ENCODE results near the gene MAP7.

Gene MAP7

DNA sequence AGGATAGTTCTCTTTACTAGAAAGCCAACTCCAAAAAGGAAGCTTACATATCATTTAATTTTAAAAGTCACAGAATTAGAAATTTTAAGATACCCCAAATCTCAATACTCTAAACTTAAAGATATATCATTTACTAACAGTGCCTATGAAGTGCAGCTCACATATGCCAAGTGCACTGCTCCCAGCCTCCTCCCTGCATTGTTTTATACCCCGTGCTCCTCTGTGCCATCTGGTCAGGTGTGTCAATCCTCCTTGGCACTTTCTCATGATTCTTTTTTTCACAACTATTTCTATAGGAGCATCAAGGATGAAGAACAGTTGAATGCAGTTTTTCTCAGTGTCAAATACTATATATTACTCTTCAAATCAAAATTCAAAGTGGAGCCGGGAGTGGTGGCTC is 8.8 kb downstream of the MAP7 start:
- TF ChIP-seq, protein P1, sequence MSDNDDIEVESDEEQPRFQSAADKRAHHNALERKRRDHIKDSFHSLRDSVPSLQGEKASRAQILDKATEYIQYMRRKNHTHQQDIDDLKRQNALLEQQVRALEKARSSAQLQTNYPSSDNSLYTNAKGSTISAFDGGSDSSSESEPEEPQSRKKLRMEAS (IDR thresholded peaks at IDR 0.05; ENCODE audit: low read depth, low read length) = no peak
- TF ChIP-seq, protein P2, sequence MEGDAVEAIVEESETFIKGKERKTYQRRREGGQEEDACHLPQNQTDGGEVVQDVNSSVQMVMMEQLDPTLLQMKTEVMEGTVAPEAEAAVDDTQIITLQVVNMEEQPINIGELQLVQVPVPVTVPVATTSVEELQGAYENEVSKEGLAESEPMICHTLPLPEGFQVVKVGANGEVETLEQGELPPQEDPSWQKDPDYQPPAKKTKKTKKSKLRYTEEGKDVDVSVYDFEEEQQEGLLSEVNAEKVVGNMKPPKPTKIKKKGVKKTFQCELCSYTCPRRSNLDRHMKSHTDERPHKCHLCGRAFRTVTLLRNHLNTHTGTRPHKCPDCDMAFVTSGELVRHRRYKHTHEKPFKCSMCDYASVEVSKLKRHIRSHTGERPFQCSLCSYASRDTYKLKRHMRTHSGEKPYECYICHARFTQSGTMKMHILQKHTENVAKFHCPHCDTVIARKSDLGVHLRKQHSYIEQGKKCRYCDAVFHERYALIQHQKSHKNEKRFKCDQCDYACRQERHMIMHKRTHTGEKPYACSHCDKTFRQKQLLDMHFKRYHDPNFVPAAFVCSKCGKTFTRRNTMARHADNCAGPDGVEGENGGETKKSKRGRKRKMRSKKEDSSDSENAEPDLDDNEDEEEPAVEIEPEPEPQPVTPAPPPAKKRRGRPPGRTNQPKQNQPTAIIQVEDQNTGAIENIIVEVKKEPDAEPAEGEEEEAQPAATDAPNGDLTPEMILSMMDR (IDR thresholded peaks at IDR 0.05; ENCODE audit: low read depth, low read length) = no peak
- TF ChIP-seq POLR2A (IDR thresholded peaks at IDR 0.05; ENCODE audit: extremely low read depth, insufficient read length) = no peak
- TF ChIP-seq MYC (IDR thresholded peaks at IDR 0.05; ENCODE audit: low read depth, low read length) = no peak
- DNase-seq (ENCODE audit: low read depth) = no peak
- H3K4me3 ChIP-seq (ENCODE audit: low read depth, low read length) = no peak overlapping the region

DNA sequence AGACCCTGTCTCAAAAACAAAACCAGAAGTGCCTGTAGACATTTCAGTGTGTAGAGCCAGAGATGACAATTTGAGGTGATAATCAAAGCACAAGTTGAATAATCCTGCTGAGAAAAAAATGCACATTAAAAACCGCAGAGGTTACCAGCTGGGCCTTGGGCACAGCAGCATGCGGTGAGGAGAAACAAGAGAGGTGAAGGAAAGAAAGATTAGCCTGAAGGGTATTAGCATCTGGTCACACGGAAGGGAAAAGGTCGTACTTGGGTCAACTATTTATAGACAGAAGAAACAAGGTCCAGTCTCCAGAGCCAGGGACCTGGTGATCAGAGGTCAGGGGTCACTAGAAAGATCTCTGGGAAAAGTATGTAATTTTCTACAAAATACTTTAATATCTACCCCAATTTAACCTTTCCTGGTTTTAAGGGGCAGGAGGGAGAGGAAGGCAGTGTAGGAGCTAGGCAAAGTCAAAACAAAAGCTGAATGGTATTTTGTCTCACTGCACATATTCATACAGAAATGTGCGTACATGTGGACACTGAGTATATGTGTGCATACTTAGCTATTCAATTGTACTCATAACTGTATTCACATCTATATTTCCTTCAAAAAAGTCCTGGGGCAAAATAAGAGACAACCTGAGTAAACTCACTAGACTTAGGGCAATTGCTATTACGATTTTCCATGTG is 10.1 kb downstream of the MAP7 start:
- TF ChIP-seq MYC (IDR thresholded peaks at IDR 0.05; ENCODE audit: low read depth, low read length) (no peak), POLR2A (IDR thresholded peaks at IDR 0.05; ENCODE audit: extremely low read depth, insufficient read length) (no peak)
- TF ChIP-seq, protein P1 (IDR thresholded peaks at IDR 0.05; ENCODE audit: low read depth, low read length) = no peak
- TF ChIP-seq, protein P2 (IDR thresholded peaks at IDR 0.05; ENCODE audit: low read depth, low read length) = no peak
- no peak overlapping the region for H3K4me3 ChIP-seq (ENCODE audit: low read depth, low read length)
- DNase-seq (ENCODE audit: low read depth) = no peak

DNA sequence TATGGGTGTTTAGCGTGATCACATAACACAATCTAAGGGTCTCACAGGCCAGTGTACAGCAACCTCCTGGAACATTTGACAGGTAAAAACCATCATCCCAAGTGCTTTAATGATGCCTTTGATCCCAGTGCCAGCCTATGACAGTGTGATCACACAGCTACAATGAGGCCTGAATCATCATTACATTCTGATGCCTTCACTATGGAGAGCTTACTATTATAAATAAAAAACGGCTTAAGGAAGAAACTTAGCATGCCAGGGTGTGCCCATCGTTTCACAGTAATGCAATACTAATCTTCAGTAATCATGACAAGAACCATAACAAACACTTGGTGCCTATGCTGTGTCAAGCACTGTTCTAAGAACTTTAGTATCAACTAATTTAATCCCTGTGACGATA is 11.4 kb downstream of the MAP7 start:
- H3K4me3 ChIP-seq (ENCODE audit: low read depth, low read length) = no peak overlapping the region
- DNase-seq (ENCODE audit: low read depth) = no peak
- TF ChIP-seq MYC (IDR thresholded peaks at IDR 0.05; ENCODE audit: low read depth, low read length) = no peak
- TF ChIP-seq, protein P2 (IDR thresholded peaks at IDR 0.05; ENCODE audit: low read depth, low read length) = no peak
- TF ChIP-seq POLR2A (IDR thresholded peaks at IDR 0.05; ENCODE audit: extremely low read depth, insufficient read length) = no peak
- TF ChIP-seq, protein P1 (IDR thresholded peaks at IDR 0.05; ENCODE audit: low read depth, low read length) = no peak

DNA sequence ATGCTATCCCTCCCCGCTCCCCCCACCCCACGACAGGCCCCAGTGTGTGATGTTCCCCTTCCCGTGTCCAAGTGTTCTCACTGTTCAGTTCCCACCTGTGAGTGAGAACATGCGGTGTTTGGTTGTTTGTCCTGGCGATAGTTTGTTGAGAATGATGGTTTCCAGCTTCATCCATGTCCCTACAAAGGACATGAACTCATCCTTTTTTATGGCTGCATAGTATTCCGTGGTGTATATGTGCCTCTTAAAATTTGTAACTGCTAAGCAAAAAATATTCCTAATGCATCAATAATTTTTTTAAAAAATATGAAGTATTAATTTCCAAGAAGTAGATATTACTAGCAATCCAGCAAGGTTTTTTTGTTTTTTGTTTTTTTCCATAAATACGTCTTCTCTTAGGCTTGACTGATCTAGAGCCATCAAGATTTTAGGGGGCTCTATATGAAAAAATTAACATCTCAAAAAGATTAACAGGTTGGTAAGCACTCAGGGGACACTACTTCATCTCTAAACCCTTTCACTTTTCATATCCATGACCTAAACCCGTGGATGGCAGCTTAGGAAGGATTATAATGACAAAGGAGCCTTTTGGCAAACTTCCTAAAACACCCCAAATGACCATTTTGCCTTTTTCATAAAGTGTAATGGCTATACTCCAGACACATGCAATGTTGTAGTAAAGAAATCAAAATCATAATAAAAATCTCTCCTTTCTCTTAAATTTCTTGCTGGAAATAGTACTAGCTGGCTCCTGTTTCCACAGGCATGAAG is 14.2 kb downstream of the MAP7 start:
- no peak overlapping the region for H3K4me3 ChIP-seq (ENCODE audit: low read depth, low read length)
- TF ChIP-seq, protein P1 (IDR thresholded peaks at IDR 0.05; ENCODE audit: low read depth, low read length) = no peak
- no peak for TF ChIP-seq MYC (IDR thresholded peaks at IDR 0.05; ENCODE audit: low read depth, low read length)
- TF ChIP-seq, protein P2 (IDR thresholded peaks at IDR 0.05; ENCODE audit: low read depth, low read length) = no peak
- TF ChIP-seq POLR2A (IDR thresholded peaks at IDR 0.05; ENCODE audit: extremely low read depth, insufficient read length) = no peak

DNA sequence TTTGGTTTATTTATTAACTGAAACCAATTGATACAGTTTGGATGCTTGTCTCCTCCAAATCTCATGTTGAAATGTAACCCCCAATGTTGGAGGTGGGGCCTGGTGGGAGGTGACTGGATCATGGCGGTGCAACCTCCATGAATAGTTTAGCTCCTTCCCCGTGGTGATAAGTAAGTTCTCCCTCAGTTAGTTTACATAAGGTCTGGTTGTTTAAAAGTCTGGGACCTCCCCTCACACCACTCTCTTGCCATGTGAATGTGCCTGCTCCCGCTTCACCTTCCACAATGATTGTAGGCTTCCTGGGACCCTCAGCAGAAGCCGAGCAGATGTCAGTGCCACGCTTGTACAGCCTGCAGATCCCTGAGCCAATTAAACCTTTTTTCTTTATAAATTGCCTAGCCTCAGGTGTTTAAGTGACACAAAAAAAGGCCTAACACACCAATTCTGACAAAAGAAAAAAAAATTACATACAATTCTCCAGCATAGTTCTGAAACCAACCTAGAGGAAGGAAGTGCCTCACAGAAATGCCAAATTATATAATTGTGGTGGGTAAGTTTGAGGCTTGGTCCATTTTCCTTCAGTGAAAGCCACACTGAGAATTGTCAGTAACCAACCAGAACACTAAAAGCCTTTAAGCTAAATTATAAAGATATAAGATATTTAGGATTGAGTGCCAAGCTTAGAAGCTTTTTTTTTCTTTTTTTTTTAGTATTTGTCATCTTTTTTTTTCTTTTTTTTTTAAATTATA is 15.0 kb downstream of the MAP7 start:
- H3K4me3 ChIP-seq (ENCODE audit: low read depth, low read length) = no peak overlapping the region
- TF ChIP-seq, protein P2 (IDR thresholded peaks at IDR 0.05; ENCODE audit: low read depth, low read length) = no peak
- TF ChIP-seq, protein P1 (IDR thresholded peaks at IDR 0.05; ENCODE audit: low read depth, low read length) = no peak
- TF ChIP-seq MYC (IDR thresholded peaks at IDR 0.05; ENCODE audit: low read depth, low read length) (no peak), POLR2A (IDR thresholded peaks at IDR 0.05; ENCODE audit: extremely low read depth, insufficient read length) (no peak)
- no peak for DNase-seq (ENCODE audit: low read depth)

More for the DNA sequence above, 14.2 kb downstream of the MAP7 start:
- no peak for DNase-seq (ENCODE audit: low read depth)

Data from NB4 (cell line).